CD4-positive, alpha-beta memory T cell (primary cell): Measurements from ENCODE around the gene SPAM1. TPM values are rescaled to one million over a fixed set of nuclear protein-coding genes. Genes with fewer than 3 reads are reported as not detected.

Experiments used
- CTCF ChIA-PET: fragments of 350-600 bp; sonication (Branson Sonifier 250); formaldehyde crosslinking; loops from one replicate; lab custom pipeline; 2021; ENCODE audit warnings: inconsistent platforms; ENCODE audit not compliant: partially characterized antibody; lab: Charles Lee
- POLR2A ChIA-PET: fragments of 350-600 bp; sonication (Branson Sonifier 250); formaldehyde crosslinking; loops from one replicate; lab custom pipeline; 2021; ENCODE audit not compliant: partially characterized antibody; lab: Charles Lee
- DNase-seq, 5 donors: peaks; one replicate each; pipeline versions ENCODE4 v3.0.0 to v3.0.0-alpha.2; 2020 to 2022; ENCODE audit warnings: mixed read lengths in 1 of 5
- H3K27ac ChIP-seq: one replicate; pipeline ENCODE4 v1.7.0; 2013; ENCODE audit warnings: low read depth, low read length
- H3K27me3 ChIP-seq: 2 replicates; pipeline ENCODE4 v1.7.0; 2013; ENCODE audit warnings: mild to moderate bottlenecking, low read length, moderate library complexity; ENCODE audit not compliant: insufficient read depth
- H3K36me3 ChIP-seq: 2 replicates; pipeline ENCODE4 v1.7.0; 2013; ENCODE audit warnings: mild to moderate bottlenecking, low read length, moderate library complexity; ENCODE audit not compliant: insufficient read depth
- H3K4me1 ChIP-seq: 2 replicates; pipeline ENCODE4 v1.7.0; 2013; ENCODE audit warnings: mild to moderate bottlenecking, low read length, moderate library complexity; ENCODE audit not compliant: insufficient read depth
- H3K4me3 ChIP-seq, 2 donors: one replicate each; pipeline ENCODE4 v1.7.0; 2013; ENCODE audit warnings: low read length in 2 of 2, mild to moderate bottlenecking in 1 of 2
- H3K9me3 ChIP-seq, 2 donors: one replicate each; pipeline ENCODE4 v1.7.0; 2013; ENCODE audit warnings: low read length in 2 of 2, control low read depth in 1 of 2; ENCODE audit not compliant: control insufficient read depth in 1 of 2
- H3K27ac Mint-ChIP-seq, 7 donors: one replicate each; pipeline ENCODE4 v1.8.0; 2020 to 2021; ENCODE audit warnings: mixed read lengths in 7 of 7, mild to moderate bottlenecking in 6 of 7, inconsistent platforms in 3 of 7, moderate library complexity in 3 of 7
- H3K27me3 Mint-ChIP-seq, 2 donors: one replicate each; pipeline ENCODE4 v1.8.0; 2020 to 2021; ENCODE audit warnings: mixed read lengths in 2 of 2
- H3K36me3 Mint-ChIP-seq, 2 donors: one replicate each; pipeline ENCODE4 v1.8.0; 2020 to 2021; ENCODE audit warnings: mixed read lengths in 2 of 2, inconsistent platforms in 1 of 2, mild to moderate bottlenecking in 1 of 2
- H3K4me1 Mint-ChIP-seq, 4 donors: one replicate each; pipeline ENCODE4 v1.8.0; 2020 to 2021; ENCODE audit warnings: mixed read lengths in 4 of 4, mild to moderate bottlenecking in 1 of 4
- H3K4me3 Mint-ChIP-seq, 8 donors: one replicate each; pipeline ENCODE4 v1.8.0; 2020 to 2021; ENCODE audit warnings: mixed read lengths in 8 of 8, mild to moderate bottlenecking in 7 of 8, moderate library complexity in 6 of 8, inconsistent platforms in 3 of 8
- H3K9me3 Mint-ChIP-seq, 8 donors: one replicate each; pipeline ENCODE4 v1.8.0; 2020 to 2021; ENCODE audit warnings: mixed read lengths in 8 of 8, mild to moderate bottlenecking in 5 of 8, inconsistent platforms in 3 of 8, moderate library complexity in 1 of 8
- intact Hi-C: fragments of 100-400 bp; cut with micrococcal nuclease; formaldehyde crosslinking; loops from one replicate; pipeline ENCODE4 v1.15.1; 2023
- polyA plus RNA-seq, 2 donors: library from polyadenylated mRNA; unstranded; fragments of 300-500 nt; fragmentation: Illumina TruSeq; gene quantifications; one replicate each; pipeline ENCODE4 v1.2.3, GENCODE V29; 2021
- total RNA-seq, 2 experiments: library from RNA; stranded (reverse); gene quantifications; one replicate each; pipeline ENCODE4 v1.2.3, GENCODE V29; 2021

SPAM1 gene
- total and polyA plus RNA-seq, 4 experiments from 2014 or later: not detected

DNA sequence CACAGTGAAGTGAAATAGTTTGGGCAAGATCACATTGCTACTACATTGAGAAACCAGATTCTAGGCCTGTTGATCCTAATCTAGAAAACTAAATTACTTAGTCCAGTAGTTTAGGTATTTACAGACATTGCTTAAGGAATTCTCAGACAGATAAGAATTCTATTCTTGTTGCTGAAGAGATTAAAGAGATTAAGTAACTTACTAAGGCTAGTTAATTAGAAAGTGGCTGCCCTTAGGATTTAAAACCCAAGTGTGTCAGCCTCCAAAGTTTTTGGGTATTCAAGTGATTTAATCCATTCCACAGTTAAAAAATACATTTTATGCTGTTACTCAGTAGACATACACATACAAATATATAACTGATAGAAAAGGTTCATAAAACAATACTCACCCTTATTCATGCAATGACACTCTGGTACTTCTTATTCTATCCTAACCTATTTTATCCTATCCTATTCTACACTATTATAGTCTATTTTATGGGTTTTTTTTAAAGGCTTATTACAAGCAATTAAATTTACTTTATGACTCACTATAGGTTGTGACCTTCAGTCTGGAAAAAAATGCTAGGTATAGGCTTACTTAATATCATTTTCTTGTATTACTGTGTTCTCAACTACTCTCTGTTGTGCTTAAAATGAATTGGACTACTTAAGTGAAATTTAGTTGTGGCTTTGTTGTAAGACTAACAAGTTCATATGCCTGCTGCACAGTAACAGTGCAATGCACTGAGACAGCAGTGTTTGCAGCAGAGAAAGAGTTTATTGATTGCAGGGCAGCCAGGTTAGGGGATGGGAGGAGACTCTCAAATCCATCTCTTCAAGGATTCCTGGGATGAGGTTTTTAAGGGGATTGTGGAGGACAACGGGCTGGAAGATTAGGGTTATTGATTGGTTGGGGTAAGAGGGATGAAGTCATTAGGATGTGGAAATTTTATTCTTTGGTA lies 10.7 kb downstream of the SPAM1 start:
- no peak for DNase-seq
- Histone ChIP-seq H3K27ac (no peak overlapping the region), H3K36me3 (no peaks in the 10 kb centered on the region), H3K4me3 (no peak overlapping the region), H3K9me3 (no peaks in the 10 kb centered on the region), H3K27me3 (no peaks in the 10 kb centered on the region), H3K4me1 (no peaks in the 10 kb centered on the region)
- ChIA-PET CTCF (no interaction called here), POLR2A (no interaction called here)
- H3K4me3 Mint-ChIP-seq: no peak overlapping the region
- no peak overlapping the region for H3K27ac Mint-ChIP-seq
- no peaks in the 10 kb centered on the region for H3K4me1 Mint-ChIP-seq
- intact Hi-C loops: no loop called here
- peaks cover 0 to 13% (median 6%) of the 10 kb centered on the region in 8 donors for H3K9me3 Mint-ChIP-seq
- no peaks in the 10 kb centered on the region for H3K36me3 Mint-ChIP-seq
- H3K27me3 Mint-ChIP-seq: no peaks in the 10 kb centered on the region

DNA sequence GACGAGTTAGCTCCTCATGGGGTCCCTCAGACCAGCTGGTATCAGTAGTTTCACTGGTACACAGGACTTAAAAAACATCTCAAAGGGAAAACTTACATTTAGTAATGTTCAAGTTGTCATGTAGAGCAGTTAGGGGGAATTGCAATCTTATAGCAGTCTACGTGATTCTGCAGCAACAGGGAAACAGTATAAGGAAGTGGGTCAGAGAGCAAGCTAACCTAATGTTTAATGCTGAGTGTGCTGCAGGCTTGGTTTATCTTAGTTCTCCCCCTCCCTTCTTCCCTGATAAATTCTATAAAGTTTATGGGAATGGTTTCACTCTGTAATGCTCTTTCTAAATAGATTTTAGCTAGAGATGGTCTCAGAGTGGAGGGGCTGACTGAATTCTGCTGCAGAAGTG lies 11.3 kb downstream of the SPAM1 start:
- no peaks in the 10 kb centered on the region for H3K9me3 ChIP-seq
- H3K4me1 Mint-ChIP-seq: no peaks in the 10 kb centered on the region
- H3K36me3 ChIP-seq: no peaks in the 10 kb centered on the region
- H3K4me3 ChIP-seq: no peak overlapping the region
- H3K27ac ChIP-seq: no peak overlapping the region
- H3K27me3 Mint-ChIP-seq: peaks cover 0 to 3% of the 10 kb centered on the region in 2 donors
- no peaks in the 10 kb centered on the region for H3K36me3 Mint-ChIP-seq
- no peak overlapping the region for H3K4me3 Mint-ChIP-seq
- no peaks in the 10 kb centered on the region for H3K27me3 ChIP-seq
- intact Hi-C loops: no loop called here
- no peak overlapping the region for H3K27ac Mint-ChIP-seq
- no peaks in the 10 kb centered on the region for H3K4me1 ChIP-seq
- POLR2A ChIA-PET: no interaction called here
- peaks cover 0 to 13% (median 6%) of the 10 kb centered on the region in 8 donors for H3K9me3 Mint-ChIP-seq
- DNase-seq: no peak
- CTCF ChIA-PET: no interaction called here

DNA sequence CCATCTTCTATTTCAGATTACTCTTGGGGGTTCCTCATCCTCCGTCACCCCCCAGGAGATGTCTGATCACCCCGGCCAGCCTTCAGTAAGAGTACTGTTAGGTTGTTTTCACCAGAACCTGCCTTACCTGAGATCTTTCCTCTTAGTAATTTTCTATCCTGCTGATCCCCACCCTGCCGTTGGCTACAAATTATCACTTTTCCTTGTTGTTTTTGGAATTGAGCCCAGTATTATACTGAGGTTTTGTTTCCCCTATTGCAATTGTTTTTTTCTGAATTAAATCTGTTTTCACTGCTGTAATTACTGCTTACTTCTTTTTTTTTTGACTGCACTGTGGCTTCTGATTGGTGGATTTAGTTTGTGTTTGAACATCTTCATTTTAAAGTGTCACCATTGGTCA lies 14.7 kb downstream of the SPAM1 start:
- Histone ChIP-seq H3K4me1 (no peaks in the 10 kb centered on the region), H3K9me3 (no peaks in the 10 kb centered on the region), H3K36me3 (no peaks in the 10 kb centered on the region), H3K27me3 (no peaks in the 10 kb centered on the region), H3K27ac (no peak overlapping the region), H3K4me3 (no peak overlapping the region)
- intact Hi-C loops: no loop called here
- Mint-ChIP-seq H3K27ac (no peak overlapping the region), H3K9me3 (peaks cover 0 to 9% (median 4%) of the 10 kb centered on the region in 8 donors), H3K4me1 (no peaks in the 10 kb centered on the region), H3K27me3 (peaks cover 0 to 4% of the 10 kb centered on the region in 2 donors), H3K36me3 (no peaks in the 10 kb centered on the region), H3K4me3 (no peak overlapping the region)
- DNase-seq: no peak
- ChIA-PET POLR2A (no interaction called here), CTCF (no interaction called here)

DNA sequence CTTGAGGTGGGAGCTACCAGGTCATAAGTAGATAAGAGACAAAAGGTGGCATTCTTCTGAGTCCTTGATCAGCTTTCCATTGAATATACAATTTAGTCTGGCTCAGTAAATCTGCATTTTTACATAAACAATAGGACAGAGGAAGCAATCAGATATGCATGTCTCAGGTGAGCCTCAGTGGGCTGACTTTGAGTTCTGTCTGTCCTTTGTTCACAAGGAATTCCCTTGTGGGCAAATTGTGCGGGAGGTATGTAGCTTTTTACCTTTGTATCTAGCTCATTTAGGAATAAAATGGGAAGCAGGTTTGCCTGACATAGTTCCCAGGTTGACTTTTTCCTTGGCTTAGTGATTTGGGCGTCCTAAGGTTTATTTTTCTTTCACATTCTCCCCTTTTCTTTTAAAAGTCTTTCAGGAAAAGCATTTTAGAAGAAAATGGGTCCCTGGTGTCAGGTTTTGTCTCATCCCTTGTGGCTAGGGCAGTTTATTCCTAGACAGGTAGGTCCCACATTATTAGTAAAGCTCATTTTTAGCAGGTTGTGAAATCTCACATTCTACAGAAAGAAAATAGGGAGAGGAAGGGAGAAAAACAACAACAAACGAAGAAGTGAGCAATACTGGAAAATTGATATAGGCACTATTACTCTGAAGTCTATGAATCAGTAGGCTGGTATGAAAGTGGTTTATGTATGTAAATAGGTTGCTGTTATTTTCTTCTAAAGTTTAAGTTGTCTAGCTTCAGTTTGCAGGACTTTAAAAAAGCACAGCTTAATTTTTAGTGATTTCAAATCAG lies 16.5 kb downstream of the SPAM1 start:
- no peaks in the 10 kb centered on the region for H3K4me1 ChIP-seq
- no peaks in the 10 kb centered on the region for H3K9me3 ChIP-seq
- no peak overlapping the region for H3K27ac ChIP-seq
- H3K27me3 Mint-ChIP-seq: peaks cover 0 to 6% of the 10 kb centered on the region in 2 donors
- POLR2A ChIA-PET: no interaction called here
- no peak overlapping the region for H3K4me3 ChIP-seq
- H3K27me3 ChIP-seq: no peaks in the 10 kb centered on the region
- intact Hi-C loops: no loop called here
- CTCF ChIA-PET: no interaction called here
- H3K4me1 Mint-ChIP-seq: no peaks in the 10 kb centered on the region
- no peaks in the 10 kb centered on the region for H3K36me3 ChIP-seq
- no peak for DNase-seq
- H3K36me3 Mint-ChIP-seq: no peaks in the 10 kb centered on the region
- peaks cover 0 to 4% (median 0%) of the 10 kb centered on the region in 8 donors for H3K9me3 Mint-ChIP-seq
- H3K27ac Mint-ChIP-seq: no peak overlapping the region
- H3K4me3 Mint-ChIP-seq: no peak overlapping the region

DNA sequence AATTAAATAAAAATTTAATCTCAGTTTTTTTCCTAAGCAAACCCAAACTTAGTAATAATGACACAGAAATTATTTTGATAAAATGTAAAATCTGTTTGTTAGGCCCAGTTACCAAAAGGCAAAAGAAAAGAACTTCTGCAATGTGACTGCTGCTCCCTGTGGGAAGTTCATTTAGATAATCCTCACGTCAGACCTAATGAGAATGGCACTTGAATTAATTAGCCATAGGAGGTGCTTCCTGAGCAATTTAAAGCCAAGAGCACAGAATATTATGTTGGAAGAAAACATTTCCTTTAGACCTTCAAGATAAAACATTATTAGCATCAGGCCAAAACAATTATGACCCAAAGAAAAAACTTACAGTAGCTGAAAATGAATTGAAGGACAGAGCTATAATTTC lies 19.4 kb downstream of the SPAM1 start:
- Histone ChIP-seq H3K9me3 (no peaks in the 10 kb centered on the region), H3K36me3 (no peaks in the 10 kb centered on the region), H3K27me3 (no peaks in the 10 kb centered on the region), H3K4me3 (no peak overlapping the region), H3K27ac (no peak overlapping the region), H3K4me1 (no peaks in the 10 kb centered on the region)
- POLR2A ChIA-PET: no interaction called here
- CTCF ChIA-PET: no interaction called here
- Mint-ChIP-seq H3K9me3 (peaks cover 0 to 2% (median 0%) of the 10 kb centered on the region in 8 donors), H3K4me3 (no peak overlapping the region), H3K27ac (no peak overlapping the region), H3K36me3 (no peaks in the 10 kb centered on the region), H3K27me3 (peaks cover 0 to 6% of the 10 kb centered on the region in 2 donors), H3K4me1 (no peaks in the 10 kb centered on the region)
- DNase-seq: no peak
- intact Hi-C loops: no loop called here

DNA sequence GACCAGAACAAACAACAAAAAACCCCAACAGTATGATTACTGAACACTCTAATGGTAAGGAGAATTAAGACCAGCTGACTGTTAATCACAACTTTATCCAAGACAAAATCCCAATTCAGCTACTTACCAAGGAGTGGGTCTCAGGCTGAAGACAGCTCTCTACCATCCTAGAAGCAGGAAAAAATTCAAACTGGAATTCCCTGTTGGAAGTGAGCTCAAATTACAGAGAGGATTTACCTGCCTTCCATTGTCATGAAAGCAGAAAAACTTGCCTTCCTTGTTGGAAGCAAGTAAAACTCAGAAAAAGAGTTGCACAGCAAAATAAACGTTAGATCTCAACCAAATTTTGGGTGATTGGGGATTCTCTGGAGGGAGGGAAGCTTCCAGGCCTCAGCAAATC lies 20.9 kb downstream of the SPAM1 start:
- no peaks in the 10 kb centered on the region for H3K36me3 ChIP-seq
- H3K27me3 Mint-ChIP-seq: peaks cover 0 to 6% of the 10 kb centered on the region in 2 donors
- no peaks in the 10 kb centered on the region for H3K4me1 ChIP-seq
- H3K4me3 ChIP-seq: no peak overlapping the region
- intact Hi-C loops: no loop called here
- POLR2A ChIA-PET: no interaction called here
- H3K27me3 ChIP-seq: no peaks in the 10 kb centered on the region
- CTCF ChIA-PET: no interaction called here
- peaks cover 0 to 2% (median 0%) of the 10 kb centered on the region in 8 donors for H3K9me3 Mint-ChIP-seq
- no peaks in the 10 kb centered on the region for H3K9me3 ChIP-seq
- no peak overlapping the region for H3K4me3 Mint-ChIP-seq
- H3K27ac ChIP-seq: no peak overlapping the region
- H3K27ac Mint-ChIP-seq: no peak overlapping the region
- no peaks in the 10 kb centered on the region for H3K36me3 Mint-ChIP-seq
- DNase-seq: no peak
- H3K4me1 Mint-ChIP-seq: no peaks in the 10 kb centered on the region

DNA sequence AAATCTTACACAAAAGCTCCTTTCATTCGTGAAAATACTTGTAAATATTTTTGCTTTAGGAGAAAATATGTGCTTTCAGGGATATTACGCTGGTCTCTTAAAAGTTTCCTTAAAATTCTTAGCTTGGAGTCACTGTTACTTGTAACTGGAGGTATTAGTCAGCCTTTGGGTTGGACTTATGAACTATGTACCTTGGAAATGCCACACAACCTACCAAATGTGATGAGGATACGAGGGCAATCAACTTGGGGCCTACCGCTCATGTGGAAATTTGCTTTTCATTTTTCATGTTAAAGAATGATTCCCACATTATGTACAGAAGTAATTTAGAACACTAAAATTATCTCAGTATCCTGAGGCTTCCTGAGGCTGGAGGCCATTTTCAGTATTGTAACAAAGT lies 23.1 kb downstream of the SPAM1 start:
- Mint-ChIP-seq H3K27me3 (peaks cover 0 to 3% of the 10 kb centered on the region in 2 donors), H3K36me3 (no peaks in the 10 kb centered on the region)
- POLR2A ChIA-PET: no interaction called here

More for the DNA sequence above, 23.1 kb downstream of the SPAM1 start:
- H3K4me3 Mint-ChIP-seq: no peak overlapping the region
- Histone ChIP-seq H3K9me3 (no peaks in the 10 kb centered on the region), H3K27ac (no peak overlapping the region), H3K4me1 (no peaks in the 10 kb centered on the region), H3K4me3 (no peak overlapping the region), H3K36me3 (no peaks in the 10 kb centered on the region), H3K27me3 (no peaks in the 10 kb centered on the region)
- no peak for DNase-seq
- H3K27ac Mint-ChIP-seq: no peak overlapping the region
- intact Hi-C loops: no loop called here
- peaks cover 0 to 5% (median 0%) of the 10 kb centered on the region in 8 donors for H3K9me3 Mint-ChIP-seq
- CTCF ChIA-PET: no interaction called here
- H3K4me1 Mint-ChIP-seq: no peaks in the 10 kb centered on the region
